SU-DHL-6 (cell line): ENCODE data around the gene CUX1.
A peak's percentile ranks its signal among the peaks of the same experiment; 100 is the strongest.
"Not testable (repeated sequence)": the region's sequence is repeated elsewhere in the genome, so short reads cannot be mapped to it uniquely, and the experiment has no call there.

ENCODE experiments used
- H2AFZ ChIP-seq: fragments of 200-600 bp; sonication (generic); 2 replicates; pipeline ENCODE4 v1.6.1; 2014; ENCODE audit warnings: low read depth, mild to moderate bottlenecking, moderate library complexity, mixed read lengths, antibody characterized with exemption, low read length; ENCODE audit not compliant: severe bottlenecking
- H3F3A ChIP-seq: fragments of 200-600 bp; shearing (Covaris generic); 2 replicates; pipeline ENCODE4 v1.6.0; 2016; ENCODE audit warnings: antibody characterized with exemption, mild to moderate bottlenecking; ENCODE audit not compliant: insufficient read depth
- H3K27ac ChIP-seq: fragments of 200-600 bp; sonication (generic); 2 replicates; pipeline ENCODE4 v1.5.1; 2016; ENCODE audit warnings: low read depth, mild to moderate bottlenecking, low read length, moderate library complexity, mixed read lengths
- H3K27me3 ChIP-seq: fragments of 200-600 bp; sonication (generic), shearing (Covaris generic); 2 replicates; pipeline ENCODE4 v1.6.0; 2014; ENCODE audit warnings: mild to moderate bottlenecking, low read length
- H3K36me3 ChIP-seq: fragments of 200-600 bp; sonication (generic); 2 replicates; pipeline ENCODE4 v1.6.1; 2014; ENCODE audit warnings: mild to moderate bottlenecking, low read length, mixed read lengths
- H3K4me2 ChIP-seq: fragments of 300-600, 200-600 bp; shearing (Covaris generic), sonication (generic); 2 replicates; pipeline ENCODE4 v1.6.0; 2014; ENCODE audit warnings: low read length, low read depth, mild to moderate bottlenecking; ENCODE audit not compliant: poor library complexity, severe bottlenecking
- H3K4me3 ChIP-seq: fragments of 200-600 bp; sonication (generic); 2 replicates; pipeline ENCODE4 v1.5.1; 2014; ENCODE audit warnings: antibody characterized with exemption, low read length, mild to moderate bottlenecking, mixed read lengths; ENCODE audit not compliant: insufficient read depth, poor library complexity, severe bottlenecking
- H3K79me2 ChIP-seq: fragments of 200-600 bp; sonication (generic); 2 replicates; pipeline ENCODE4 v1.6.1; 2014; ENCODE audit warnings: mild to moderate bottlenecking, low read length, moderate library complexity; ENCODE audit not compliant: insufficient read depth
- H3K9ac ChIP-seq: fragments of 200-600 bp; sonication (generic); 2 replicates; pipeline ENCODE4 v1.7.0; 2014; ENCODE audit warnings: mild to moderate bottlenecking, low read length
- H3K9me2 ChIP-seq: fragments of 200-600 bp; sonication (generic); replicated peaks from 2 replicates; pipeline ENCODE4 v1.6.1; 2014; ENCODE audit warnings: low read length; ENCODE audit not compliant: insufficient read depth
- H3K9me3 ChIP-seq: fragments of 200-600 bp; sonication (generic); 2 replicates; pipeline ENCODE4 v1.6.1; 2014; ENCODE audit warnings: low read length, mixed read lengths; ENCODE audit not compliant: insufficient read depth
- H4K20me1 ChIP-seq: fragments of 200-600 bp; sonication (generic); 2 replicates; pipeline ENCODE4 v1.6.1; 2014; ENCODE audit warnings: low read depth, mild to moderate bottlenecking, antibody characterized with exemption, low read length, moderate library complexity, mixed read lengths
- EZH2phosphoT487 ChIP-seq: fragments of 200-600 bp; sonication (generic), shearing (Covaris generic); conservative IDR thresholded peaks from 2 replicates; pipeline ENCODE4 v1.6.1; 2018; ENCODE audit warnings: mild to moderate bottlenecking, antibody characterized with exemption, low read length, moderate library complexity, mixed read lengths
- TF ChIP-seq, protein P1 (sequence below): fragments of 200-600 bp; sonication (generic); IDR thresholded peaks from one replicate; pipeline ENCODE4 v1.5.1; 2017; ENCODE audit warnings: antibody characterized with exemption, mild to moderate bottlenecking, low read length, moderate library complexity; ENCODE audit not compliant: insufficient read depth, poor library complexity, severe bottlenecking

CUX1 gene

DNA sequence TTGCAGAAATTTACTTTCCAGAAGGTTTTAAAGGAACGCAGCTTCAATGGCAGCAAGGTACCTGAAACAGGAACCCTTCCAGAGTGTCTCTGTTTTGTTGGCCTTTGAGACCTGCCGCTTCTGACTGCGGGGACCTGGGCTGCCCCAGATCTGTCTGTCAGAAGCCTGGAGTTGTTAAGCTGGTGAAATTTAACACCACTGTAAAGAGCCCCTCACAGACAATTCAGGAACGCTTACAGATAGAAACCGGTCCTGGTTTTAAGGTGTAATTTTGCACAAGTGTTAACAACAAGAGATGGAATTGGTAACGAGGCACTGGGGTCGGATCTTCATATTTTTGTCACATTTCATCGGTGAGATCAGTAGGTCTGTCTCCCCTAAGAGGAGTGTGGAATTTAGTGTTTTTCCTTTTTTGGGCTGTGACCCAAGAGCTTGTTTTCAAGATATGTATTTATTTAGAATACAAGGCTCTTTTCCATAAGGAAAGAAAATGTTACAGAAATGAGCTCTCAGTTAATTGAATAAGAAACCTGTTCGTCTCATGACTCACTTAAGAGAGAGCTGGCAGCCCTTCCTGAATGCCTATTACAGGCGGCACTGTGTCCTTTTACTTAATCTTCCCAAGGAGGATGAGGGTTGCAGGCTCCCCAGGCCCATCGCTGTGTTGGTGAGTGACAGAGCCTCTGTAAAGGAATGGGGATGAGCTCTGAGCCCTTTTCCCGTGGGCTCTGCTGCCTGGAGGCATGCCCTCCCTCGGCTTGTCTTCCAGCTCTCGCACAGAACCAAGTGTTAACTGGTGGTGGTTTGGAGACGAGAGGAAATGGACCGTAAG lies 168.7 kb downstream of the CUX1 start:
- H3K36me3 ChIP-seq: peaks cover 9% of the 10 kb centered on the region
- H3K4me2 ChIP-seq: peak overlapping the region; percentile 73
- H3K27ac ChIP-seq: peak overlapping the region; percentile 96
- H2AFZ ChIP-seq: no peak overlapping the region
- TF ChIP-seq, protein P1, sequence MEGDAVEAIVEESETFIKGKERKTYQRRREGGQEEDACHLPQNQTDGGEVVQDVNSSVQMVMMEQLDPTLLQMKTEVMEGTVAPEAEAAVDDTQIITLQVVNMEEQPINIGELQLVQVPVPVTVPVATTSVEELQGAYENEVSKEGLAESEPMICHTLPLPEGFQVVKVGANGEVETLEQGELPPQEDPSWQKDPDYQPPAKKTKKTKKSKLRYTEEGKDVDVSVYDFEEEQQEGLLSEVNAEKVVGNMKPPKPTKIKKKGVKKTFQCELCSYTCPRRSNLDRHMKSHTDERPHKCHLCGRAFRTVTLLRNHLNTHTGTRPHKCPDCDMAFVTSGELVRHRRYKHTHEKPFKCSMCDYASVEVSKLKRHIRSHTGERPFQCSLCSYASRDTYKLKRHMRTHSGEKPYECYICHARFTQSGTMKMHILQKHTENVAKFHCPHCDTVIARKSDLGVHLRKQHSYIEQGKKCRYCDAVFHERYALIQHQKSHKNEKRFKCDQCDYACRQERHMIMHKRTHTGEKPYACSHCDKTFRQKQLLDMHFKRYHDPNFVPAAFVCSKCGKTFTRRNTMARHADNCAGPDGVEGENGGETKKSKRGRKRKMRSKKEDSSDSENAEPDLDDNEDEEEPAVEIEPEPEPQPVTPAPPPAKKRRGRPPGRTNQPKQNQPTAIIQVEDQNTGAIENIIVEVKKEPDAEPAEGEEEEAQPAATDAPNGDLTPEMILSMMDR: no peak
- no peak for TF ChIP-seq EZH2phosphoT487
- H3K27me3 ChIP-seq: no peaks in the 10 kb centered on the region
- H3K9me2 ChIP-seq: no peaks in the 10 kb centered on the region
- H3K79me2 ChIP-seq: peaks cover 56% of the 10 kb centered on the region
- peaks cover 92% of the 10 kb centered on the region for H3F3A ChIP-seq
- H4K20me1 ChIP-seq: no peaks in the 10 kb centered on the region
- H3K4me3 ChIP-seq: peak overlapping the region; percentile 7
- H3K9me3 ChIP-seq: peaks cover 5% of the 10 kb centered on the region; the same call in 1 of the 2 replicates
- peak overlapping the region; percentile 53 for H3K9ac ChIP-seq

GRCh38 chr7:101987494-101987893 lies 170.1 kb downstream of the CUX1 start:
- H3K4me3 ChIP-seq: no peak overlapping the region
- peak overlapping the region; percentile 53 for H3K9ac ChIP-seq
- peak overlapping the region; percentile 96 for H3K27ac ChIP-seq
- H3K4me2 ChIP-seq: peak overlapping the region; percentile 73
- H3K27me3 ChIP-seq: no peaks in the 10 kb centered on the region
- H3K79me2 ChIP-seq: peaks cover 60% of the 10 kb centered on the region
- TF ChIP-seq, protein P1: no peak
- TF ChIP-seq EZH2phosphoT487: no peak
- no peaks in the 10 kb centered on the region for H4K20me1 ChIP-seq
- H2AFZ ChIP-seq: no peak overlapping the region
- H3K9me2 ChIP-seq: no peaks in the 10 kb centered on the region
- H3F3A ChIP-seq: peaks cover 91% of the 10 kb centered on the region
- H3K9me3 ChIP-seq: peaks cover 5% of the 10 kb centered on the region; the same call in 1 of the 2 replicates
- H3K36me3 ChIP-seq: peaks cover 9% of the 10 kb centered on the region

DNA sequence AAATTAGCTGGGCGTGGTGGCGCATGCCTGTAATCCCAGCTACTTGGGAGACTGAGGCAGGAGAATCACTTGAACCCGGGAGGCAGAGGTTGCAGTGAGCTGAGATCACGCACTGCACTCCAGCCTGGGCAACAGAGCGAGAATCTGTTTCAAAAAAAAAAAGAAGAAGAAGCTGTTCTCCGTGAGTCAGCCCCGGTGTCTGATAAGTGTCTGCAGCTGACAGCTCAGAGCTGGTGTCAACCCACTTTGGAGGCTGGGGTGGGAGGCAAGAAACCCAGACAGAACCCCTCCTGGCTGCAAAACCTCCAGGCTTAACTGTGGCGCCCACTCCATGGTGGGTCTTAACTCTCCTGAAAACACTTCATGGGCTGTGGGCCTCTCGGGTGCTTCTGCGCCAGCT lies 170.6 kb downstream of the CUX1 start:
- Histone ChIP-seq H3K4me2 (peak overlapping the region; percentile 73), H3K4me3 (peak overlapping the region; percentile 12), H3F3A (peaks cover 86% of the 10 kb centered on the region), H3K79me2 (peaks cover 65% of the 10 kb centered on the region), H3K27ac (peak overlapping the region; percentile 96), H3K9ac (peak overlapping the region; percentile 53)
- not testable (repeated sequence) for H3K27me3 ChIP-seq, H4K20me1 ChIP-seq, H3K9me3 ChIP-seq, H3K9me2 ChIP-seq, H3K36me3 ChIP-seq, H2AFZ ChIP-seq

GRCh38 chr7:101988513-101988912 lies 171.1 kb downstream of the CUX1 start:
- H3K79me2 ChIP-seq: peaks cover 65% of the 10 kb centered on the region
- TF ChIP-seq EZH2phosphoT487: no peak
- TF ChIP-seq, protein P1: no peak
- H4K20me1 ChIP-seq: no peaks in the 10 kb centered on the region
- no peaks in the 10 kb centered on the region for H3K9me2 ChIP-seq
- no peak overlapping the region for H2AFZ ChIP-seq
- H3K36me3 ChIP-seq: peaks cover 2% of the 10 kb centered on the region; the same call in 1 of the 2 replicates
- peaks cover 82% of the 10 kb centered on the region for H3F3A ChIP-seq
- peaks cover under 1% of the 10 kb centered on the region; the same call in 1 of the 2 replicates for H3K9me3 ChIP-seq
- peak overlapping the region; percentile 53 for H3K9ac ChIP-seq
- no peaks in the 10 kb centered on the region for H3K27me3 ChIP-seq
- peak overlapping the region; percentile 96 for H3K27ac ChIP-seq
- H3K4me3 ChIP-seq: peak overlapping the region; percentile 12
- peak overlapping the region; percentile 73 for H3K4me2 ChIP-seq
